Body of pancreas (tissue), 4 donors: Measurements from ENCODE around the gene ZC3H12D. TPM values are rescaled to one million over a fixed set of nuclear protein-coding genes. Genes with fewer than 3 reads are reported as not detected.

Experiments used
- ATAC-seq: fragments of 150-250 bp; one replicate; pipeline ENCODE4 v1.9.1; 2016
- DNase-seq, 4 donors: peaks; one replicate each; pipeline ENCODE4 v3.0.0-alpha.2; 2019
- H3K27ac ChIP-seq, 4 donors: fragments of 200-600 bp; sonication (generic); 1 replicate in 3 of 4; 2 replicates in 1 of 4; pipeline versions ENCODE4 v1.5.1 to v1.6.1; 2016 to 2019; ENCODE audit warnings: mild to moderate bottlenecking in 1 of 4, mixed read lengths in 1 of 4, moderate library complexity in 1 of 4
- H3K27me3 ChIP-seq, 2 donors: fragments of 200-600 bp; sonication (generic); one replicate each; pipeline ENCODE4 v1.6.0; 2016; ENCODE audit warnings: mild to moderate bottlenecking in 1 of 2
- H3K36me3 ChIP-seq, 2 donors: fragments of 200-600 bp; sonication (generic); replicated peaks in 1 of 2; 2 replicates each; pipeline ENCODE4 v1.5.1; 2016; ENCODE audit warnings: low read depth in 2 of 2; ENCODE audit not compliant: insufficient read depth in 1 of 2
- H3K4me1 ChIP-seq: fragments of 200-600 bp; sonication (generic); one replicate; pipeline ENCODE4 v1.6.0; 2016
- H3K4me3 ChIP-seq, 2 donors: fragments of 200-600 bp; sonication (generic); 1 replicate in 1 of 2; 2 replicates in 1 of 2; pipeline ENCODE4 v1.5.1; 2016 to 2019
- H3K9me3 ChIP-seq, 3 donors: fragments of 200-600 bp; sonication (generic); 1 replicate in 2 of 3; 2 replicates in 1 of 3; pipeline ENCODE4 v1.5.1; 2016
- CTCF ChIP-seq, 7 experiments: fragments of 450-650 bp in 4 of 7; fragments of 200-600 bp in 3 of 7; sonication (generic) in 3 of 7; IDR thresholded peaks; one replicate each; pipeline ENCODE4 v1.5.1; 2016 to 2019; ENCODE audit warnings: antibody characterized with exemption in 7 of 7
- POLR2A ChIP-seq, 3 donors: fragments of 450-650 bp; IDR thresholded peaks; one replicate each; pipeline ENCODE4 v1.6.1; 2016; ENCODE audit warnings: antibody characterized with exemption in 3 of 3, mild to moderate bottlenecking in 2 of 3
- WGBS, 2 donors: methylation state at CpG; one replicate each; pipeline ENCODE4 v1.1.5; 2017; 5-methylcytosine and 5-hydroxymethylcytosine counted together
- intact Hi-C: fragments of 100-400 bp; cut with DNase I; formaldehyde crosslinking; loops from one replicate; pipeline ENCODE4 v1.15.1; 2023
- total RNA-seq, 2 donors: library from RNA; depleted of rRNA; stranded (reverse); fragments of >200 nt; gene quantifications; one replicate each; pipeline ENCODE4 v1.1.0, GENCODE V29; 2016

Gene ZC3H12D
- total RNA-seq, 2 donors from 2014 or later = 0.52 to 2.6 TPM

DNA sequence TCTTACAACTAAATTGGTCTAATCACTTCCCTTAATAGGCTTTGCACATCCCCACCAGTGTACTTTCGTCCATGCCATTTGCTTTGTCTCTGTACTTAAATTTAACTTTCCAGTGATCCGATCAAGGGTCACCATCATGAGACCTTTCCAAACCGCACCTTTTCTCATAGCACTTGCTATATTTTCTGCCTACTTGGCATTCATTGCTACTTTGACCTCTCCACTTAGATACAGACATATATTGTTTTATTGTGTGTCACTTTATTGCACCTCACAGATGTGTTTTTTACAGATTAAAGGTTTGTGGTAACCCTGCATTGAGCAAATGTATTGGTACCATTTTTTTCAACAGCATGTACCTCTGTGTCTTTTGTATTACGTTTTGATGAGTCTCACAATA lies 70.0 kb downstream of the ZC3H12D start:
- WGBS, 2 donors = 91 to 92% methylated on average over 4 of the region's 4 CpGs
- Histone ChIP-seq H3K4me3 (no peak overlapping the region), H3K27ac (no peak overlapping the region), H3K27me3 (no peaks in the 10 kb centered on the region), H3K36me3 (peaks cover 0 to 1% of the 10 kb centered on the region in 2 donors), H3K9me3 (no peaks in the 10 kb centered on the region), H3K4me1 (no peaks in the 10 kb centered on the region)
- TF ChIP-seq CTCF (IDR thresholded peaks at IDR 0.05) (no peak), POLR2A (IDR thresholded peaks at IDR 0.05) (no peak)
- no peak for ATAC-seq
- intact Hi-C loops = no loop called here
- no peak for DNase-seq

GRCh38 chr6:149414009-149414408 lies 70.8 kb downstream of the ZC3H12D start:
- Histone ChIP-seq H3K9me3 (no peaks in the 10 kb centered on the region), H3K4me1 (no peaks in the 10 kb centered on the region), H3K36me3 (peaks cover 0 to 1% of the 10 kb centered on the region in 2 donors), H3K27ac (no peak overlapping the region), H3K27me3 (no peaks in the 10 kb centered on the region), H3K4me3 (no peak overlapping the region)
- no peak for TF ChIP-seq POLR2A (IDR thresholded peaks at IDR 0.05)
- WGBS, 2 donors = 88 to 95% methylated on average over 4 of the region's 4 CpGs
- intact Hi-C loops = no loop called here
- no peak for ATAC-seq
- DNase-seq = no peak

DNA sequence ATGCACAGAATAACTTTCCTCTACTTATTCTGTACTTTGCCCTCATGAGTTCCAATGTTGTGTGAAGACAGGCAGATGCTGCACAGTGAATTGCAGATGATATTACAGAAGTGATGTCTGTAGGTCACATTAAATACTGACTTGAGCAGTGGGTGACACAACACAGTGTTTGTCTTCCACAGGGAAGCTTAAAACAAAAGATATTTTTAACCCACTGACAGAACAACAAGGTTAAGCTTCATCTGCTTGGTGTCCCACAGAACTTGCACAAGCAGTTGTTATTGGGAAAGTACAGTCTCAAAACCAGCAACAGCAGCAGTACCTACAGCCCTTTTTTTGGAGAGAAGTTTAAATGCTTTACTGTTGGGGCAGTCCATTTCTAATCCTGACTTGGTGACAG lies 74.3 kb downstream of the ZC3H12D start:
- DNase-seq = no peak
- TF ChIP-seq CTCF (IDR thresholded peaks at IDR 0.05) (no peak), POLR2A (IDR thresholded peaks at IDR 0.05) (no peak)

GRCh38 chr6:149409617-149410016 lies 75.2 kb downstream of the ZC3H12D start:
- Histone ChIP-seq H3K9me3 (no peaks in the 10 kb centered on the region), H3K27ac (no peak overlapping the region), H3K27me3 (no peaks in the 10 kb centered on the region), H3K4me1 (no peaks in the 10 kb centered on the region), H3K36me3 (peaks cover 0 to 1% of the 10 kb centered on the region in 2 donors), H3K4me3 (no peak overlapping the region)
- no peak for DNase-seq
- WGBS, 2 donors = 93 to 96% methylated on average over 3 of the region's 3 CpGs
- intact Hi-C loops = no loop called here
- no peak for TF ChIP-seq POLR2A (IDR thresholded peaks at IDR 0.05)
- ATAC-seq = no peak

More for the DNA sequence above, 74.3 kb downstream of the ZC3H12D start:
- no peaks in the 10 kb centered on the region for H3K27me3 ChIP-seq
- no peaks in the 10 kb centered on the region for H3K4me1 ChIP-seq
- H3K9me3 ChIP-seq = no peaks in the 10 kb centered on the region
- H3K36me3 ChIP-seq = peaks cover 0 to 1% of the 10 kb centered on the region in 2 donors
- intact Hi-C loops = no loop called here
- ATAC-seq = no peak
- H3K4me3 ChIP-seq = no peak overlapping the region
- no peak overlapping the region for H3K27ac ChIP-seq

DNA sequence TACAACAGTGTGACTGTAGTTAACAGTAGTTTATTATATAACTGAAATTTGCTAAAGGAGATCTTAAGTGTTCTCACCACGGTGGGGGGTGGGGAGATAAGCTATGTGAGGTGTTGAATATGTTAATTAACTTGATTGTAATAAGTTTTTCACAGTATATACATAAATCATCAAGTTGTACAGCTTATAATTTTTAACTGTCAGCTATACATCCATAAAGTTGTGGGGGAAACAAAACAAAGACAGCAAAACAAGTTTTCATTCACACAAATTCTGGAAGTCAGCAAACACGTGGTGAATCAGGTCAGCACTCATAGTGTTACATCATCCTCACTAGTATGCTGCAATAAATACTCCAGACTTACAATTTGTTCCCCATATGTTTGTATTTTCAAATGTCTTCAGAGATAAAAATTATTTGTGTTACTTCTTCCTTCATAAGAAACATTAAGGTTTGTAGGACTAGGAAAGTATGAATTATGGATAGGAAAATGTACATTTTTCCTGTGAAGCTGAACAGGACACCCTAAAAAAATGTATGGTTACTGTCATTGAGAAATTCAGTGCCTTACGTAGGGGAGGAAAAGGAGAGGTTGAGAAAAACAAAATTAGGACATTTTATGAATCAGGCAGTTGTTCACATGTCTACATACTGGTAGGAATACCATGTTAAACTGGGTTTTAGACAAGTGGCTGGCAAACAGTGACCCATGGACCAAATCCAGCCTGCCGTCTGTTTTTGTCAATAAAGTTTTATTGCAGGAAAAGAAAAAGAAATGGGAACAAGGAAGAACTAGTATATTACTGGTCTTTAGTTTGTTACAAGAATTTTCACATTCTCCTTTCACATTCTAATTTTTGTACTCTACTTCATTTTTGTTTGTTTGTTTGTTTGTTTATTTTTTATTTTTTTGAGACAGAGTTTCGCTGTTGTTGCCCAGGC lies 78.7 kb downstream of the ZC3H12D start:
- 77 to 93% methylated on average over 5 of the region's 5 CpGs for WGBS, 2 donors
- TF ChIP-seq CTCF (IDR thresholded peaks at IDR 0.05) = no peak
- TF ChIP-seq POLR2A (IDR thresholded peaks at IDR 0.05) = no peak
- H3K27me3 ChIP-seq = no peaks in the 10 kb centered on the region
- peaks cover 0 to 7% of the 10 kb centered on the region in 2 donors for H3K36me3 ChIP-seq
- ATAC-seq (no peak), DNase-seq (no peak)
- H3K4me1 ChIP-seq = no peaks in the 10 kb centered on the region
- no peak overlapping the region for H3K4me3 ChIP-seq
- intact Hi-C loops = no loop called here
- no peak overlapping the region for H3K27ac ChIP-seq
- no peaks in the 10 kb centered on the region for H3K9me3 ChIP-seq
